PFSK-1 (cell line): ENCODE data around the gene RTF1.

Experiments
- FOXP2 ChIP-seq: optimal IDR thresholded peaks from 2 replicates; pipeline ENCODE3; 2011; ENCODE audit warnings: borderline replicate concordance, control low read depth, inconsistent platforms; ENCODE audit not compliant: insufficient read depth; ENCODE audit errors: extremely low read length, extremely low read depth
- POLR2AphosphoS5 ChIP-seq: IDR thresholded peaks from 2 replicates; pipeline ENCODE4 v1.6.1; 2012; ENCODE audit warnings: low read depth, mild to moderate bottlenecking, control low read depth, low read length, moderate library complexity
- SIN3A ChIP-seq: IDR thresholded peaks from 2 replicates; pipeline ENCODE4 v1.6.1; 2012; ENCODE audit warnings: mild to moderate bottlenecking, low read length, moderate library complexity, borderline replicate concordance; ENCODE audit not compliant: insufficient read depth
- TAF1 ChIP-seq: IDR thresholded peaks from 2 replicates; pipeline ENCODE4 v1.6.1; 2012; ENCODE audit warnings: low read length, control low read depth, borderline replicate concordance; ENCODE audit not compliant: insufficient read depth
- TF ChIP-seq, protein P1 (sequence below), 2 experiments: IDR thresholded peaks; 2 replicates each; pipeline versions ENCODE4 v1.6.1 to v1.8.0; 2011 to 2012; ENCODE audit warnings: low read depth in 2 of 2, low read length in 2 of 2, control low read depth in 1 of 2, inconsistent platforms in 1 of 2, mild to moderate bottlenecking in 1 of 2, moderate library complexity in 1 of 2; ENCODE audit not compliant: insufficient read depth in 1 of 2

The RTF1 gene

DNA sequence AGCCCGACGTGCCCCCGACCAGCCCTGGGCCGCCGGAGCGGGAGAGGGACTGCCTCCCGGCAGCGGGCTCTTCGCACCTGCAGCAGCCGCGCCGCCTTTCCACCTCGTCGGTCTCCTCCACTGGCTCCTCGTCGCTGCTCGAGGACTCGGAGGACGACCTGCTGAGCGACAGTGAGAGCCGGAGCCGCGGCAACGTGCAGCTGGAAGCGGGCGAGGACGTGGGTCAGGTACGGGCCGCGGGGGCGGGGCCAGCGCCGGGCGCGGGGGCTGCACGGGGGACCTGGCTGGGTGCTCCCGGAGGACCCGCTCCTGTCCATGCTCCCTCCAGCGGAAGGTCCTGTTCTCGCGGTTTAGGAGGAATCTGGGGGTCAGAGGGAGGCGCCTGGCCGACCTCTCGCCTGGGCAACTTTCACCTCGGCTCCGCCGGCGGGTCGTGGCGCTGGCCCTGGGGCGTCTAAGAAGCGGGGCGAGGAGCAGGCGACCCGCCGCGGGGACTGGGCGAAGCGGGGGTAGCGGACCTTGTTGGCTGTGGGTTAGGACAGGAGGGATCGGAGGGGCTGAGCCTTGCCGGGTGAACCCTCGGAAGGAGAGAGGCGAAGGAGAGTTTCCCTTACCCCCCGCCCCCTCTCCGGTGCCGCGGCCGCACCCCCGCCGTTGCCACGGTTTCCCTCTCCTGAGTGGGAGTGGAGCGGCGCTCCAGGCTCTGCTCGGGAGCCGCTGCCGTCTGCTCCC lies 77.5 kb downstream of the RTF1 start:
- TF ChIP-seq FOXP2 = no peak
- TF ChIP-seq, protein P1, sequence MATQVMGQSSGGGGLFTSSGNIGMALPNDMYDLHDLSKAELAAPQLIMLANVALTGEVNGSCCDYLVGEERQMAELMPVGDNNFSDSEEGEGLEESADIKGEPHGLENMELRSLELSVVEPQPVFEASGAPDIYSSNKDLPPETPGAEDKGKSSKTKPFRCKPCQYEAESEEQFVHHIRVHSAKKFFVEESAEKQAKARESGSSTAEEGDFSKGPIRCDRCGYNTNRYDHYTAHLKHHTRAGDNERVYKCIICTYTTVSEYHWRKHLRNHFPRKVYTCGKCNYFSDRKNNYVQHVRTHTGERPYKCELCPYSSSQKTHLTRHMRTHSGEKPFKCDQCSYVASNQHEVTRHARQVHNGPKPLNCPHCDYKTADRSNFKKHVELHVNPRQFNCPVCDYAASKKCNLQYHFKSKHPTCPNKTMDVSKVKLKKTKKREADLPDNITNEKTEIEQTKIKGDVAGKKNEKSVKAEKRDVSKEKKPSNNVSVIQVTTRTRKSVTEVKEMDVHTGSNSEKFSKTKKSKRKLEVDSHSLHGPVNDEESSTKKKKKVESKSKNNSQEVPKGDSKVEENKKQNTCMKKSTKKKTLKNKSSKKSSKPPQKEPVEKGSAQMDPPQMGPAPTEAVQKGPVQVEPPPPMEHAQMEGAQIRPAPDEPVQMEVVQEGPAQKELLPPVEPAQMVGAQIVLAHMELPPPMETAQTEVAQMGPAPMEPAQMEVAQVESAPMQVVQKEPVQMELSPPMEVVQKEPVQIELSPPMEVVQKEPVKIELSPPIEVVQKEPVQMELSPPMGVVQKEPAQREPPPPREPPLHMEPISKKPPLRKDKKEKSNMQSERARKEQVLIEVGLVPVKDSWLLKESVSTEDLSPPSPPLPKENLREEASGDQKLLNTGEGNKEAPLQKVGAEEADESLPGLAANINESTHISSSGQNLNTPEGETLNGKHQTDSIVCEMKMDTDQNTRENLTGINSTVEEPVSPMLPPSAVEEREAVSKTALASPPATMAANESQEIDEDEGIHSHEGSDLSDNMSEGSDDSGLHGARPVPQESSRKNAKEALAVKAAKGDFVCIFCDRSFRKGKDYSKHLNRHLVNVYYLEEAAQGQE (IDR thresholded peaks at IDR 0.05; ENCODE audit: insufficient read depth in 1 of 2, low read depth in 2 of 2, low read length in 2 of 2) = no peak
- no peak for TF ChIP-seq TAF1
- TF ChIP-seq SIN3A = no peak

DNA sequence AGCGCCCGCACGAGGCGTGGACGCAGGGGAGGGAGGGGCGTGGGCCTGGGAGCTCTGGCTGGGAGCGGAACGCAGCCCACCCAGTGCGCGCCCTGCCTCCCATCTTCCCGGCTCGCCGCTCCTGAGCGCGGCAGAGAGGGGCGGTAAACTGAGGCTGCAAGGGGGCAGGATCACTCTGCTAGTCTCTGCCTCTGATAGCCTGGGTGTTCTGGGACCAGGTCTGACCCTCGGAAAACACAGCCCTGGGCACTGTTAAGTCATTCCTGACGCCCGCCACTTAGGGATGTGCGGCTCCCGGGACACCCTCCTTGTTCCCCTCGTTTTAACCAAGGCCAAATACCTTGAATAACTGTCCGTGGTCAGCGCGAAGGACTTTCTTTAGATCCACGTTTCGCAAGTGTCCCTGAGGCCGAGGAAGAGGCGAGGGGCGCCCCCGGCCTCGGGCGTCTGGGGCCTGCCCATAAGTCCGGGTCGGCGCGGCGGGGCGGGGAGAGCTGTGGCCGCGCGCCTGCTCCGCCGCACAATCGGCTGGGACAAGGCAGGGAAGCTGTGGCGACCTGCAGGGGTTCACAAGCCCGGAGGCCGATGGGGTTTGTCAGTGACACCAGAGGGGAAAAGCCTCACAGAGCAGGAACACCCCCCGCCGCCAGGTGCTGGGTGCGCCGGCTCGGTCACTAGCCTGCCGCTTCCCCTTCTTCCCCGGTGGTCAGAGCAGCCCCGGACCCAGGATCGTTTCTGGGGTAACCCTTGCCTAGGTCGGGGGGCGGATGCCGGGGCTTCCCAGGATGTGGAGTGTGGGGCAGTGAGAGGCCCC lies 78.2 kb downstream of the RTF1 start:
- TF ChIP-seq POLR2AphosphoS5 (no peak), SIN3A (no peak)

DNA sequence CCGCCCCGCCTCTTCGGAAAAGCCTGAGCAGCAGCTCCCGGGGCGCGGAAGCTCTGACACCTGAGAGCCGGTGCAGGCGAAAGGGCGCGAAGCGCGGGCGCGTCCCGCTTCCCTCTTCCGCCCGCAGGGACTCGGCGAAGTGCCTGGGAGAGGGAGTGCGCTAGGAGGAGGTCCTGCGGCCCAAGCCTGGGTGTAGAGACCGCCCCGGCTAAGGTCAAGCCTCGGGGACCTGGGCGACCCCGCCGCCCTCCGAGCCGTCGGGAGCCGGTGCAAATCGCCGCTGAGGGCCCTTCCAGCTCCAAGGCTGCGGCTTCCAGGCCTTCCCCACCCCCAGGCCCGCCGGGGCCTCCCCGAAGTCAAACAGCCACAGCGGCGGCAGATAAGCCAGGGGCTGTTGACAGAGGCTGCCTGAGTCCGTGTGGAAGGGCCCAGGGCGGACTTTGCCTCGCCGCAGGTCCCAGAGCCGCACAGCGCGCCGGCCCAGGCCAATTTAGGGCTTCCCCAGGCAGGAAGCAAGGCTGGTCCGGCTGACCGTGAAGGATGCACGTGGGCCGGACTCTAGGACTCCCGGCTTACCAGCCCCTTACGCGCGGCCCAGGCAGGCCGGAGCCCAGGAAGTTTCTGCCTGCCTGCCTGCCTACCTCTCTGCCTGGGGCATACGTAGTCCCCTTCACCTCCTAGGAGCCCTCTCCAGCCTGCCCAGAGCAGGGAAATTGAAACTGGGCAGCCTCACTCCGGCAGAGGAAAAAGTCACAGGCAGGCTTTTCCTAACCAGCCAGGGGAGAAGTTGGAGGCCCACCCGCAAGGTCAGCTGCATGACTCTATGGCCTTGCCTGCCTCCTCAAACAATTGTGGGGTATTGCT lies 79.1 kb downstream of the RTF1 start:
- no peak for TF ChIP-seq SIN3A
- TF ChIP-seq POLR2AphosphoS5 = no peak
- no peak for TF ChIP-seq TAF1
- TF ChIP-seq FOXP2 = no peak

DNA sequence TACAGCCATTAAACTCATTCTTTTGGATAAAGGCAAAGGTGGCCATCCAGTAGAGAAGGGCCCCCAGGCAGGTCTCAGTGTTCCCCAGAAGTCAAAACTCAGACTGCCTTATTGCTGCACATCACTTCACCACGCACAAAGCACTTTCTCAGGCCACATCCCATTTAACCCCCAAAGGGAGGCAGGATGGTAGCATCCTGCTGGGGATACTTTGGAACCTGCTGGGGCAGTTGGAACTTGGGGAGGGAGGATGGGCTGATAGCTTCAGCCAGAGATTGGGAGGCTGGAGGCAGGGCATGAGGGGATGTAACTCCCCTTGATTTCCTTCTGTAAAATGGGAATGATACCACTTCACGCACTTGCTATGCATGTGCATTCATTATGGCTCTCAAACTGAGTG lies 81.8 kb downstream of the RTF1 start:
- TF ChIP-seq POLR2AphosphoS5 (no peak), TAF1 (no peak), SIN3A (no peak), FOXP2 (no peak)
- TF ChIP-seq, protein P1 (IDR thresholded peaks at IDR 0.05; ENCODE audit: insufficient read depth in 1 of 2, low read depth in 2 of 2, low read length in 2 of 2) = no peak

DNA sequence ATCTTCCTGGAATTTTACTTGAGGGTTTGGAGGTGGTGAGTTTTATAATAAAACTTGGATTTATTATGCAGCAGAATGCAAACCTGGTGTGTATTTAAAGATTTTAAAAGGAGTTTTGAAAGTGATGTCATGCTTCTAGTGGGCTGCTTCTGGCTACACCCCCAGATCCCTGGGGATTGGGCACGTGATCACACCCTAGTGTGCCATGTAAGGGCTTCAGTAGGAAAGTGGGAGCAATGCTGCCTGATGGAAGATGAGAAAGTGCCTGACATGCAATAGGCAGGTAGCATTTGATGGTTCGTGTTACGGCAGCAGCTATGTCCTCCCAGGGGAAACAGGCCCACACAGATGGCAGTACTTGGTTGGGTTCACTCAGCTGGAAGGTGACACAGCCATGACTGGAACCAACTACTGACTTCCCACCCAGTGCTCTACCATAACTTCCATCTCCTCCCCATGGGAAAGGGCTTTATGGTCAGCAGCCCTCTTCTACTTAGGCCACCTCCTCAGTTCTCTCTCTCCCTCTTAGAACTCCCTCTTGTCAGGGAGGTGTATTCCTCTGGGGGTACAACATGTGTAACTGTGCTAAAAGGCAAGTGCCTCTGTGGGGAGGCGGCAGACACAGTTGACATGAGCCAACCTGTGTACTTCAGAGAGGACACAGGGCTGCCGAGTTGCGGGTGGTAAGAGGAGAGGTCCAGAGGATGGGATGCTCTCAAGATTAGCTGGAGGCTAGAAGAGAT lies 82.4 kb downstream of the RTF1 start:
- TF ChIP-seq FOXP2 = no peak
- no peak for TF ChIP-seq POLR2AphosphoS5
- TF ChIP-seq TAF1 = no peak
- TF ChIP-seq, protein P1 (IDR thresholded peaks at IDR 0.05; ENCODE audit: insufficient read depth in 1 of 2, low read depth in 2 of 2, low read length in 2 of 2) = no peak
- no peak for TF ChIP-seq SIN3A
